Cardiac fibroblast (primary cell): ENCODE results near the gene CD99L2.

ENCODE experiments used
- DNase-seq, 2 donors: peaks; one replicate each; pipeline versions ENCODE4 v3.0.0 to v3.0.0-alpha.2; 2010; ENCODE audit warnings: low read depth in 2 of 2
- H3K4me3 ChIP-seq, 2 donors: replicated peaks in 1 of 2; 1 replicate in 1 of 2; 2 replicates in 1 of 2; pipeline ENCODE4 v1.5.1; 2011; ENCODE audit warnings: low read depth in 2 of 2, low read length in 2 of 2, mild to moderate bottlenecking in 2 of 2, moderate library complexity in 1 of 2
- TF ChIP-seq, protein P1 (sequence below): IDR thresholded peaks from one replicate; pipeline ENCODE4 v1.5.1; 2011; ENCODE audit warnings: low read depth, mild to moderate bottlenecking, low read length, inconsistent platforms

Gene CD99L2

GRCh38 chrX:150772150-150772970, 126.1 kb downstream of the CD99L2 start:
- H3K4me3 ChIP-seq, result no peak overlapping the region
- TF ChIP-seq, protein P1, sequence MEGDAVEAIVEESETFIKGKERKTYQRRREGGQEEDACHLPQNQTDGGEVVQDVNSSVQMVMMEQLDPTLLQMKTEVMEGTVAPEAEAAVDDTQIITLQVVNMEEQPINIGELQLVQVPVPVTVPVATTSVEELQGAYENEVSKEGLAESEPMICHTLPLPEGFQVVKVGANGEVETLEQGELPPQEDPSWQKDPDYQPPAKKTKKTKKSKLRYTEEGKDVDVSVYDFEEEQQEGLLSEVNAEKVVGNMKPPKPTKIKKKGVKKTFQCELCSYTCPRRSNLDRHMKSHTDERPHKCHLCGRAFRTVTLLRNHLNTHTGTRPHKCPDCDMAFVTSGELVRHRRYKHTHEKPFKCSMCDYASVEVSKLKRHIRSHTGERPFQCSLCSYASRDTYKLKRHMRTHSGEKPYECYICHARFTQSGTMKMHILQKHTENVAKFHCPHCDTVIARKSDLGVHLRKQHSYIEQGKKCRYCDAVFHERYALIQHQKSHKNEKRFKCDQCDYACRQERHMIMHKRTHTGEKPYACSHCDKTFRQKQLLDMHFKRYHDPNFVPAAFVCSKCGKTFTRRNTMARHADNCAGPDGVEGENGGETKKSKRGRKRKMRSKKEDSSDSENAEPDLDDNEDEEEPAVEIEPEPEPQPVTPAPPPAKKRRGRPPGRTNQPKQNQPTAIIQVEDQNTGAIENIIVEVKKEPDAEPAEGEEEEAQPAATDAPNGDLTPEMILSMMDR, result peak; percentile 79
- DNase-seq, result peak; percentile 68 to 72

DNA sequence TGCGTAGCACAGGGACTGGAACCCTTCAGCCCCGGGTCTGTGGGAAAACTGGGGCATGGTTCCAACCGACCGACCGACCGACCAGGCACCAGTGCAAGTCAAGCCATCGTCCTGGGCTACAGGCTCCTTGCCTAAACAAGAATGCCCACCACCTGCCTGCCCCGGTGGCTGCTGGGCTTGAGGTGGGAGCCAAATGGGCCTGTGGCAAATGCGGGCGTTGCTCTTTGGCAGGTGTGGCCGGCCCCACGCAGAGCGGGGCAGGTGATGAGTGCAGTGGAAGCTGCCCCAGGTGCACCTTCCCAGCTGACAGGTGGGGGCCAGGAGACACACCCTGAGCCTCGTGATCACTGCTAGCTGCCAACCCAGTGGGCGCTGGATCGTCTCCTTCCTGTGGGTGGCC, 127.4 kb downstream of the CD99L2 start:
- no peak for DNase-seq
- no peak overlapping the region for H3K4me3 ChIP-seq
- TF ChIP-seq, protein P1, result no peak

GRCh38 chrX:150770623-150771022, 127.8 kb downstream of the CD99L2 start:
- TF ChIP-seq, protein P1, result no peak
- no peak for DNase-seq
- no peak overlapping the region for H3K4me3 ChIP-seq

- DNase-seq, result no peak
- TF ChIP-seq, protein P1, result no peak
- H3K4me3 ChIP-seq, result no peak overlapping the region
These were observed 129.1 kb downstream of the CD99L2 start for GRCh38 chrX:150769408-150769807.

DNA sequence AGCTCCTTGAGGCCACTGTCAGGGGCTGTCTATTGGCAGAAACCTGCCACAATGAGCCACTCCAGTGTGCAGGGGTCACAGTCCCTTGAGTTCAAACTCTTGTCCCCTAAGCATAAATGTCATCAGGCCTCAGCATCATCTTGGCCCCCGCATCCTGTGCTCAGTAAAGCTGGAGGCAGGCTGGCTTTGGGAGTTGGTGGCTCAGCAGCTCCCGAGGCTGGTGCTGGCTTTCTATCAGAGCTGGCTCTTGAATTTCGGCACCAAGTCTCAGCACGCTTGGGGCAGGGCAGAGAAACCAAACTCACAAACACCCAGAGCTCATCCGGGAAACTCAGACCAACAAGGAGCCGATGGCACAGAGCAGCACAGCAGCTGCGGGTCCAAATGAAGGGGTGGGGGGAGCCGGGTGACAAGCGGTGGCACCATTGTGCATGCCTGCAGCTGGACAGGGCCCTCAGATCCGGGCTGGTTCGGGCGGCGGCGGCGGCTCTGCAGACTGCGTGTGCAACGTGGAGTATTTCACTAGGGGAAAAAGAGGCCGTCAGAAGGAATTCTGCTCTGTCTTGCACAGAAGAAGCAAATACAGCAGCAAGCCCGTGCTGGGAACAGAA, 129.8 kb downstream of the CD99L2 start:
- DNase-seq, result no peak
- H3K4me3 ChIP-seq, result no peak overlapping the region
- TF ChIP-seq, protein P1, result no peak

DNA sequence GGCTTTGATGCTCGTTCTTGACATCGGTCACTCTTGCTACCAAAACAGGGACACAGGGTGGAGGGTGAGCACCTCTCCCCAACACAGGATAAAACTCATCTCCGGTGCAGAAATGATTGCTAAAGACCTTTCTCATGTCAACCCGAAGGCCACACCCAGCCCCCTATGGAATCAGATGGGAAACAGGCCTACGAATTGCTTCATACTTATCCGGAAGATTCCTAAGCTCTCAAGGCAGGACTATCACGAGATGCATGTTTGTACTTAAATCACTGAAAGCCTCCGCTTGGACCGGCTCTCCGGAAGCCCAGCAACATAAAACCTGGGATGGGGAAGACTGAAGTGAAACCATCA, 130.4 kb downstream of the CD99L2 start:
- H3K4me3 ChIP-seq, result no peak overlapping the region
- TF ChIP-seq, protein P1, result no peak
- DNase-seq, result peak in 1 of 2 donors; percentile 61
